HepG2 (cell line): Measurements from ENCODE around the gene SPSB1. TPM values are rescaled to one million over a fixed set of nuclear protein-coding genes. Genes with fewer than 3 reads are reported as not detected.

ENCODE experiments used
- ATAC-seq: fragments of 200-7000 bp; cut with Tn5 transposase; 3 replicates; pipeline ENCODE4 v1.9.1; 2020; ENCODE audit warnings: mild to moderate bottlenecking, moderate library complexity
- BruUV-seq: library from RNA; stranded (reverse); fragments of 400-500 nt; replicated peaks from 2 replicates; lab custom pipeline; 2021; lab: Mats Ljungman, UMichigan
- CTCF ChIA-PET: fragments of 300-600 bp; formaldehyde crosslinking; extraction: SDS; loops from one replicate; lab custom pipeline; 2021; ENCODE audit warnings: low total read pairs, inconsistent platforms, low intra/inter-chr PET ratio; lab: Yijun Ruan, JAX
- POLR2A ChIA-PET: fragments of 350-600 bp; sonication (Branson Sonifier 250); formaldehyde crosslinking; loops from one replicate; lab custom pipeline; 2020; ENCODE audit warnings: antibody characterized with exemption, inconsistent platforms; lab: Yijun Ruan, JAX
- DNase-seq: peaks from one replicate; pipeline ENCODE4 v3.0.0-alpha.2; 2015; ENCODE audit warnings: low spot score
- FAIRE-seq: peaks from 3 replicates; lab custom pipeline; 2011; peaks lifted over from hg19 to GRCh38; lab: Jason Lieb, UNC
- H2AFZ ChIP-seq: one replicate; pipeline ENCODE4 v1.6.1; 2011; ENCODE audit warnings: low read length, inconsistent platforms
- H3K27ac ChIP-seq: fragments of 300-600 bp; 3 replicates; pipeline ENCODE4 v1.8.0; 2011; ENCODE audit warnings: mixed run types, mild to moderate bottlenecking, mixed read lengths, low read length, inconsistent platforms; ENCODE audit not compliant: insufficient read depth; ENCODE audit errors: extremely low read length
- H3K27me3 ChIP-seq, 2 experiments: fragments of 200-600 bp in 1 of 2; 2 replicates in 1 of 2; 3 replicates in 1 of 2; pipeline versions ENCODE4 v1.6.0 to v1.8.0; 2011; ENCODE audit warnings: low read length in 2 of 2, mild to moderate bottlenecking in 2 of 2, moderate library complexity in 2 of 2, inconsistent platforms in 1 of 2; ENCODE audit not compliant: insufficient read depth in 2 of 2, control insufficient read depth in 1 of 2
- H3K36me3 ChIP-seq, 2 experiments: fragments of 200-600 bp in 1 of 2; replicated peaks in 1 of 2; 2 replicates in 1 of 2; 3 replicates in 1 of 2; pipeline versions ENCODE4 v1.5.1 to v1.8.0; 2011; ENCODE audit warnings: low read length in 2 of 2, inconsistent platforms in 1 of 2; ENCODE audit not compliant: insufficient read depth in 2 of 2, control insufficient read depth in 1 of 2
- H3K4me1 ChIP-seq: 2 replicates; pipeline ENCODE4 v1.5.1; 2012; ENCODE audit warnings: low read length, inconsistent platforms; ENCODE audit not compliant: insufficient read depth
- H3K4me2 ChIP-seq: 2 replicates; pipeline ENCODE4 v1.6.0; 2011; ENCODE audit warnings: low read depth, low read length, inconsistent platforms
- H3K4me3 ChIP-seq, 3 experiments: fragments of 200-600 bp in 1 of 3; sonication (generic), shearing (Covaris generic) in 1 of 3; replicated peaks in 1 of 3; 2 replicates each; pipeline ENCODE4 v1.5.1; 2011 to 2016; ENCODE audit warnings: low read length in 3 of 3, inconsistent platforms in 2 of 3, low read depth in 2 of 3, mild to moderate bottlenecking in 2 of 3, control low read depth in 1 of 3, mixed read lengths in 1 of 3; ENCODE audit not compliant: insufficient read depth in 1 of 3
- H3K79me2 ChIP-seq: one replicate; pipeline ENCODE4 v1.6.1; 2011; ENCODE audit warnings: low read length, inconsistent platforms; ENCODE audit not compliant: insufficient read depth
- H3K9ac ChIP-seq: 2 replicates; pipeline ENCODE4 v1.6.0; 2011; ENCODE audit warnings: mild to moderate bottlenecking, low read depth, low read length, inconsistent platforms; ENCODE audit not compliant: insufficient read depth
- H3K9me3 ChIP-seq: 2 replicates; pipeline ENCODE4 v1.5.1; 2012; ENCODE audit warnings: mild to moderate bottlenecking, low read length
- H4K20me1 ChIP-seq: 2 replicates; pipeline ENCODE4 v1.6.0; 2011; ENCODE audit warnings: inconsistent platforms, mild to moderate bottlenecking, low read length, moderate library complexity; ENCODE audit not compliant: insufficient read depth
- EEA1 ChIP-seq: sonication (generic); formaldehyde crosslinking; IDR thresholded peaks from 2 replicates; pipeline ENCODE4 v1.5.1; 2020; ENCODE audit warnings: mild to moderate bottlenecking, missing genetic modification reagents, borderline replicate concordance
- FOXA3 ChIP-seq: IDR thresholded peaks from 2 replicates; pipeline ENCODE4 v1.6.1; 2016; ENCODE audit warnings: missing genetic modification reagents, missing compliant biosample characterization
- RARA ChIP-seq: IDR thresholded peaks from 2 replicates; pipeline ENCODE4 v1.6.1; 2016; ENCODE audit warnings: missing genetic modification reagents, missing compliant biosample characterization
- RARG ChIP-seq: sonication (generic); formaldehyde crosslinking; IDR thresholded peaks from 2 replicates; pipeline ENCODE4 v1.4.0; 2020; ENCODE audit warnings: low read depth, mild to moderate bottlenecking, missing genetic modification reagents
- ZBTB44 ChIP-seq: sonication (generic); formaldehyde crosslinking; IDR thresholded peaks from 2 replicates; pipeline ENCODE4 v1.4.0; 2020; ENCODE audit warnings: missing genetic modification reagents
- ZFX ChIP-seq: sonication (generic); formaldehyde crosslinking; IDR thresholded peaks from 2 replicates; pipeline ENCODE4 v1.4.0; 2020; ENCODE audit warnings: mild to moderate bottlenecking, low read depth, missing genetic modification reagents, moderate library complexity
- ZFY ChIP-seq: sonication (generic); formaldehyde crosslinking; IDR thresholded peaks from 2 replicates; pipeline ENCODE4 v1.4.0; 2020; ENCODE audit warnings: missing genetic modification reagents
- ZNF138 ChIP-seq: sonication (generic); formaldehyde crosslinking; IDR thresholded peaks from 2 replicates; pipeline ENCODE4 v1.5.0; 2020; ENCODE audit warnings: mild to moderate bottlenecking, low read depth, missing genetic modification reagents
- ZNF160 ChIP-seq: sonication (generic); formaldehyde crosslinking; IDR thresholded peaks from 2 replicates; pipeline ENCODE4 v1.8.0; 2022; ENCODE audit warnings: mild to moderate bottlenecking, inconsistent platforms, missing genetic modification reagents
- WGBS: methylation state at CpG from one replicate; pipeline ENCODE4 v1.1.6; 2017; ENCODE audit warnings: low lambda C conversion rate; 5-methylcytosine and 5-hydroxymethylcytosine counted together
- in situ Hi-C: cut with HindIII; loops from 2 replicates; pipeline ENCODE4 v1.10.0; 2017; ENCODE audit warnings: low pct_unique_long_range_greater_than_20kb; ENCODE audit not compliant: extremely low pct_ligation_motif_present
- intact Hi-C: fragments of 100-400 bp; cut with micrococcal nuclease; formaldehyde crosslinking; loops from one replicate; pipeline ENCODE4 v1.10.0; 2022; ENCODE audit not compliant: unreplicated experiment
- polyA plus RNA-seq, 8 experiments: library from polyadenylated mRNA; depleted of rRNA in 3 of 8; stranded (reverse) in 7 of 8; unstranded in 1 of 8; fragments of >200 nt; fragmentation: Illumina TruSeq in 4 of 8; extraction: Trizol in 4 of 8; gene quantifications; 2 replicates each; pipeline versions ENCODE4 v1.2.1 to v1.2.3, GENCODE V29; 2011 to 2016; ENCODE audit warnings: low read depth in 4 of 8, missing spikeins in 1 of 8, mixed read lengths in 1 of 8; ENCODE audit not compliant: insufficient read depth in 1 of 8
- total RNA-seq, 5 experiments: library from RNA; depleted of rRNA; stranded (reverse); fragments of >200 nt; fragmentation: Illumina TruSeq; extraction: Trizol; gene quantifications; 2 replicates each; pipeline ENCODE4 v1.2.3, GENCODE V29; 2016; ENCODE audit warnings: low read depth in 1 of 5
- TF ChIP-seq, protein P1 (sequence below): sonication (generic); formaldehyde crosslinking; IDR thresholded peaks from 2 replicates; pipeline ENCODE4 v1.8.0; 2023; ENCODE audit warnings: mild to moderate bottlenecking, missing genetic modification reagents
- TF ChIP-seq, protein P2 (sequence below): IDR thresholded peaks from 2 replicates; pipeline ENCODE4 v1.6.1; 2016; ENCODE audit warnings: low read depth, control low read depth
- TF ChIP-seq, protein P3 (sequence below): sonication (generic); formaldehyde crosslinking; IDR thresholded peaks from 2 replicates; pipeline ENCODE4 v1.5.0; 2020; ENCODE audit warnings: mild to moderate bottlenecking, missing genetic modification reagents

Gene SPSB1
- total and polyA plus RNA-seq, 2 of the 13 experiments (the other 11 are each of a cell fraction or from before 2014, with no cell fraction given), result 5.0 to 8.0 TPM

DNA sequence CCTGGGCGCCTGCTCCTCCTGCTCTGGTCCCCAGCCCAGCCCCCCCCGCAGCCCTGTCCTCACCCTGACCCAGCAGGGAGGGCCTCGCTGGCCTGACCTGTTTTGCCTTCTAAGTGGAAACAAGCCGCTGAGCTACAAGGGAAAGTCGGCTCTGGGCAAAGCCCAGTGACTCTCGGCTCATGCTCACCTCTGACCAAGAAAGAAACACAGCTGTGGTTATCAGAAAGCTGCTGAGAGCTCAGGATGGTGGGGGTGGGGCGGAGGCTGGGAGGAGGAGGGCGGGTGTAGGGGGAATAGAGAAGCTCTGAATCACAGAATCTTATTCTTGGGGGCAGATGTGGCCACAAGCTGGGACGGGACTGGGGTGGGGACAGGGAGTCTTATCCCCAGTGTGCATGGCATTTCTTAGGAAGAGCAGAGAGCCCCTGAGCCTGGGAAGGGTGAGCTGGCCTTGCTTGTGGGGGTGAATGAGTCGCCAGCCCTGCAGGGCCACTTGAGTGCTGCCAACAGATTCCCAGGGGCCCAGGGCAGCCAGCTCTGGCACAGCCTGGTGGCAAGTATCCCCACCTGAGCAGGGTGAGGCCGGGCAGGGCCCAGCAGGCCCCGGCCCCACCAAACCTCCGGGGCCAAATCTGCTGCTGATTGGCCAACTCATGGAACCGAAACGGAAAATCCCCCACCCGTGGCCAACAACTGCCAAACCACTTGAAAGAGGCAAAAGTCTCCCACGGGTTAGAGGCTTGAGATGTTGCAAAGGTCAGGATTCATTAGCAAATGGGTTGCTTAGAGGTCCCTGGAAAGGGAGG is 120.6 kb downstream of the SPSB1 start (continued):
- TF ChIP-seq, protein P1, sequence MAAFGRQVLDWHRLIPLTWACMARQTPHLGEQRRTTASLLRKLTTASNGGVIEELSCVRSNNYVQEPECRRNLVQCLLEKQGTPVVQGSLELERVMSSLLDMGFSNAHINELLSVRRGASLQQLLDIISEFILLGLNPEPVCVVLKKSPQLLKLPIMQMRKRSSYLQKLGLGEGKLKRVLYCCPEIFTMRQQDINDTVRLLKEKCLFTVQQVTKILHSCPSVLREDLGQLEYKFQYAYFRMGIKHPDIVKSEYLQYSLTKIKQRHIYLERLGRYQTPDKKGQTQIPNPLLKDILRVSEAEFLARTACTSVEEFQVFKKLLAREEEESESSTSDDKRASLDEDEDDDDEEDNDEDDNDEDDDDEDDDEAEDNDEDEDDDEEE (CRISPR knock-in tag), result no peak
- TF ChIP-seq ZFX (CRISPR knock-in tag), result 0 out of 2 replicates have a peak, but pooled peaks have one; percentile 27
- peak; percentile 72; the same call in 1 of the 2 replicates for TF ChIP-seq RARA

- ATAC-seq (peak; percentile 21; the same call in 2 of the 3 replicates), DNase-seq (no peak), FAIRE-seq (no peak)
- WGBS, result 13% methylated on average over 4 of the region's 4 CpGs
- intact Hi-C loops, result no loop called here
- no TSS peak for BruUV-seq
- in situ Hi-C loops, result no loop called here
- H3K27ac ChIP-seq, result no peak overlapping the region
- CTCF ChIA-PET, result no interaction called here
- POLR2A ChIA-PET, result interaction anchor here (1.0 to 2.5 kb wide), 3 partner anchors 14 to 25 kb away, joined by 3 to 13 read pairs (median 4); no protein-coding TSS in a partner anchor
- peak overlapping the region in 2 of 3 experiments; percentile 34 to 59; a peak in 2 of 6 replicates for H3K4me3 ChIP-seq
- peaks cover 3 to 17% of the 10 kb centered on the region in 2 experiments; a peak in 3 of 5 replicates for H3K27me3 ChIP-seq
- no peaks in the 10 kb centered on the region for H3K9me3 ChIP-seq
- peaks cover 32% of the 10 kb centered on the region for H3K4me1 ChIP-seq
- H3K4me2 ChIP-seq, result peak overlapping the region; percentile 78
- H3K79me2 ChIP-seq, result no peaks in the 10 kb centered on the region
- TF ChIP-seq ZNF160 (CRISPR knock-in tag) (no peak), ZNF138 (CRISPR knock-in tag) (no peak), FOXA3 (no peak), EEA1 (no peak), ZBTB44 (CRISPR knock-in tag) (no peak), RARG (no peak), ZFX (CRISPR knock-in tag) (peak; percentile 30; the same call in 1 of the 2 replicates), ZFY (CRISPR knock-in tag) (peak; percentile 0; the same call in 1 of the 2 replicates)
- TF ChIP-seq, protein P2, sequence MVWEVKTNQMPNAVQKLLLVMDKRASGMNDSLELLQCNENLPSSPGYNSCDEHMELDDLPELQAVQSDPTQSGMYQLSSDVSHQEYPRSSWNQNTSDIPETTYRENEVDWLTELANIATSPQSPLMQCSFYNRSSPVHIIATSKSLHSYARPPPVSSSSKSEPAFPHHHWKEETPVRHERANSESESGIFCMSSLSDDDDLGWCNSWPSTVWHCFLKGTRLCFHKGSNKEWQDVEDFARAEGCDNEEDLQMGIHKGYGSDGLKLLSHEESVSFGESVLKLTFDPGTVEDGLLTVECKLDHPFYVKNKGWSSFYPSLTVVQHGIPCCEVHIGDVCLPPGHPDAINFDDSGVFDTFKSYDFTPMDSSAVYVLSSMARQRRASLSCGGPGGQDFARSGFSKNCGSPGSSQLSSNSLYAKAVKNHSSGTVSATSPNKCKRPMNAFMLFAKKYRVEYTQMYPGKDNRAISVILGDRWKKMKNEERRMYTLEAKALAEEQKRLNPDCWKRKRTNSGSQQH, result no peak
- TF ChIP-seq, protein P3, sequence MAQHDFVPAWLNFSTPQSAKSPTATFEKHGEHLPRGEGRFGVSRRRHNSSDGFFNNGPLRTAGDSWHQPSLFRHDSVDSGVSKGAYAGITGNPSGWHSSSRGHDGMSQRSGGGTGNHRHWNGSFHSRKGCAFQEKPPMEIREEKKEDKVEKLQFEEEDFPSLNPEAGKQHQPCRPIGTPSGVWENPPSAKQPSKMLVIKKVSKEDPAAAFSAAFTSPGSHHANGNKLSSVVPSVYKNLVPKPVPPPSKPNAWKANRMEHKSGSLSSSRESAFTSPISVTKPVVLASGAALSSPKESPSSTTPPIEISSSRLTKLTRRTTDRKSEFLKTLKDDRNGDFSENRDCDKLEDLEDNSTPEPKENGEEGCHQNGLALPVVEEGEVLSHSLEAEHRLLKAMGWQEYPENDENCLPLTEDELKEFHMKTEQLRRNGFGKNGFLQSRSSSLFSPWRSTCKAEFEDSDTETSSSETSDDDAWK, result no peak
- no peaks in the 10 kb centered on the region for H4K20me1 ChIP-seq
- H2AFZ ChIP-seq, result no peak overlapping the region
- no peak overlapping the region for H3K9ac ChIP-seq
- no peaks in the 10 kb centered on the region for H3K36me3 ChIP-seq
Measured at GRCh38 chr1:9413877-9414213, 121.2 kb downstream of the SPSB1 start.
